C4-2B (cell line): ENCODE measurements around the gene RHOT1.

Experiments
- ZFX ChIP-seq: fragments of 450-650 bp; IDR thresholded peaks from 2 replicates; pipeline ENCODE4 v1.6.1; 2017
- TF ChIP-seq, protein P1 (sequence below): fragments of 450-650 bp; conservative IDR thresholded peaks from 2 replicates; pipeline ENCODE4 v1.5.1; 2017; ENCODE audit warnings: mild to moderate bottlenecking

DNA sequence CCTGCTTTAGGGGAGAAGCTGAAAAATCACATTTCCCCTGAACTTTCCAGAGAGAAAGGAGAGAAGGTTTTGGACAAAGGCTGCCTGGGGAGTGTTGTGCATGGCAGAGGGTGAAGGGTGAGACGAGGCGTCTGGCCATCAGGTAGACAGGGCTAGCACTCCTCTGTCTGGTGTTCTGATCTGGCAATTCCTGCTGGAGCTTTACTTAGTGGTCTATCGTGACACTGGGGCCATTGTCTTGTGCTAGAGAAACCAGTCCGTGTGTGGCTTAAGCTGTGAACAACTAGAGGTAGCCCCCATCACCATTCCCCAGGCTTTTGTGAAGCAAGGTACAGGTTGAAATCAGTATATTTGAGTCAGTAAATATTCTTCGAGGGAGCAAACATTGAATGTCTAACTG lies 131.8 kb downstream of the RHOT1 start:
- TF ChIP-seq, protein P1, sequence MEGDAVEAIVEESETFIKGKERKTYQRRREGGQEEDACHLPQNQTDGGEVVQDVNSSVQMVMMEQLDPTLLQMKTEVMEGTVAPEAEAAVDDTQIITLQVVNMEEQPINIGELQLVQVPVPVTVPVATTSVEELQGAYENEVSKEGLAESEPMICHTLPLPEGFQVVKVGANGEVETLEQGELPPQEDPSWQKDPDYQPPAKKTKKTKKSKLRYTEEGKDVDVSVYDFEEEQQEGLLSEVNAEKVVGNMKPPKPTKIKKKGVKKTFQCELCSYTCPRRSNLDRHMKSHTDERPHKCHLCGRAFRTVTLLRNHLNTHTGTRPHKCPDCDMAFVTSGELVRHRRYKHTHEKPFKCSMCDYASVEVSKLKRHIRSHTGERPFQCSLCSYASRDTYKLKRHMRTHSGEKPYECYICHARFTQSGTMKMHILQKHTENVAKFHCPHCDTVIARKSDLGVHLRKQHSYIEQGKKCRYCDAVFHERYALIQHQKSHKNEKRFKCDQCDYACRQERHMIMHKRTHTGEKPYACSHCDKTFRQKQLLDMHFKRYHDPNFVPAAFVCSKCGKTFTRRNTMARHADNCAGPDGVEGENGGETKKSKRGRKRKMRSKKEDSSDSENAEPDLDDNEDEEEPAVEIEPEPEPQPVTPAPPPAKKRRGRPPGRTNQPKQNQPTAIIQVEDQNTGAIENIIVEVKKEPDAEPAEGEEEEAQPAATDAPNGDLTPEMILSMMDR: no peak
- no peak for TF ChIP-seq ZFX
